SH-SY5Y (cell line): ENCODE data around the gene TNFRSF6B.

Experiments used
- GATA2 ChIP-seq: IDR thresholded peaks from 2 replicates; pipeline ENCODE4 v1.6.1; 2011; ENCODE audit warnings: mild to moderate bottlenecking, low read depth, low read length
- GATA3 ChIP-seq: IDR thresholded peaks from 2 replicates; pipeline ENCODE4 v1.6.1; 2011; ENCODE audit warnings: low read depth, mild to moderate bottlenecking, low read length, moderate library complexity

DNA sequence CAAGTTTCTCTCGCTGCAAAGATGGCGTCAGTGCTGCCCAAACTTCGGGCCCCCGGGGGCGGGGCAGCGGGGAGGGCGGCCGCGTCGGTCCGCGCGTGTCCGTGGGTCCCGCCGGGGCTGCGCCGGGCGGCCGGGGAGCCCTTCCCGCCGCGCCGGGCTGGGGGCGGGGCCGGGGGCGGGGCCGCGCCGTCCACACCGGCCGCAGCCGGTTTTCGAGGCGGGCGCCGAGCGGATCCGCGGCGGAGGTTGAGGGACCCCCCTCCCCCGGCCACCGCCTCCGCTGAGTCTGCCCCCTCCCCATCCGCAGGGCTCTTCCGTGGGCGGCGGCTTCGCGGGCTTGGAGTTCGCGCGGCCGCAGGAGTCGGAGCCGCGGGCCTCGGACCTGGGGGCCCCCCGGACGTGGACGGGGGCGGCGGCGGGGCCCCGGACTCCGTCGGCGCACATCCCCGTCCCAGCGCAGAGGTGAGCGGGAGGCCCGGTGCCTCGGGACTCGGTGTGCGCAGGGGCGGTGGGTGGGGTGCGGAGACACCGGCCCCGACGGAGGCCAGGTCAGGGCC is 43.7 kb downstream of the TNFRSF6B start:
- no peak for TF ChIP-seq GATA2
- TF ChIP-seq GATA3 = no peak
